Fibroblast of lung (primary cell): Measurements from ENCODE around the gene POLD1.

Experiments
- CTCF ChIP-seq, 2 donors: IDR thresholded peaks in 1 of 2; conservative IDR thresholded peaks in 1 of 2; 1 replicate in 1 of 2; 2 replicates in 1 of 2; pipeline ENCODE4 v1.5.1; 2011 to 2012; ENCODE audit warnings: low read length in 2 of 2, control low read depth in 1 of 2, inconsistent platforms in 1 of 2, low read depth in 1 of 2, mild to moderate bottlenecking in 1 of 2
- EZH2 ChIP-seq: IDR thresholded peaks from 2 replicates; pipeline ENCODE4 v1.5.1; 2012; ENCODE audit warnings: low read length, control low read depth, mild to moderate bottlenecking; ENCODE audit errors: missing control alignments

GRCh38 chr19:50428772-50429463, 44.8 kb downstream of the POLD1 start:
- TF ChIP-seq CTCF (conservative IDR thresholded peaks at IDR 0.05 in 1 of 2, IDR thresholded peaks at IDR 0.05 in 1 of 2; ENCODE audit: low read depth in 1 of 2, low read length in 2 of 2) (no peak), EZH2 (no peak)
